Mesenchymal stem cell (in vitro differentiated cells and primary cell): ENCODE measurements around the gene COL13A1.

Experiments used
- DNase-seq: peaks from one replicate; pipeline ENCODE4 v3.0.0-alpha.2; 2013
- H2AFZ ChIP-seq: one replicate; pipeline ENCODE4 v1.6.1; 2013; ENCODE audit warnings: low read depth, mild to moderate bottlenecking, control low read depth, inconsistent platforms, low read length, moderate library complexity
- H2AK5ac ChIP-seq: 2 replicates; pipeline ENCODE4 v1.6.1; 2013; ENCODE audit warnings: low read length, moderate library complexity, mild to moderate bottlenecking, inconsistent platforms; ENCODE audit not compliant: severe bottlenecking
- H2BK120ac ChIP-seq: one replicate; pipeline ENCODE4 v1.6.1; 2013; ENCODE audit warnings: low read depth, mild to moderate bottlenecking, inconsistent platforms, low read length, moderate library complexity
- H2BK12ac ChIP-seq, 2 experiments: one replicate each; pipeline ENCODE4 v1.6.1; 2013; ENCODE audit warnings: inconsistent platforms in 2 of 2, low read length in 2 of 2, mild to moderate bottlenecking in 2 of 2, moderate library complexity in 2 of 2, control low read depth in 1 of 2
- H2BK15ac ChIP-seq: one replicate; pipeline ENCODE4 v1.6.1; 2013; ENCODE audit warnings: mild to moderate bottlenecking, low read depth, inconsistent platforms; ENCODE audit not compliant: poor library complexity, severe bottlenecking
- H2BK5ac ChIP-seq: 2 replicates; pipeline ENCODE4 v1.6.1; 2013; ENCODE audit warnings: low read depth, mild to moderate bottlenecking, low read length, control low read depth, inconsistent platforms; ENCODE audit not compliant: poor library complexity, severe bottlenecking
- H3K14ac ChIP-seq, 2 experiments: one replicate each; pipeline ENCODE4 v1.6.1; 2013; ENCODE audit warnings: inconsistent platforms in 2 of 2, low read length in 2 of 2, control low read depth in 1 of 2, mild to moderate bottlenecking in 1 of 2, moderate library complexity in 1 of 2
- H3K18ac ChIP-seq, 2 experiments: one replicate each; pipeline ENCODE4 v1.6.1; 2013; ENCODE audit warnings: inconsistent platforms in 2 of 2, low read length in 2 of 2, control low read depth in 1 of 2, low read depth in 1 of 2, mild to moderate bottlenecking in 1 of 2
- H3K23ac ChIP-seq, 2 experiments: one replicate each; pipeline ENCODE4 v1.6.1; 2013; ENCODE audit warnings: inconsistent platforms in 2 of 2, low read length in 2 of 2, mild to moderate bottlenecking in 2 of 2, moderate library complexity in 2 of 2, control low read depth in 1 of 2
- H3K27ac ChIP-seq: 2 replicates; pipeline ENCODE4 v1.5.1; 2013; ENCODE audit warnings: mild to moderate bottlenecking, moderate library complexity, low read length, control low read depth, inconsistent platforms; ENCODE audit not compliant: poor library complexity, severe bottlenecking
- H3K27me3 ChIP-seq, 2 experiments: 2 replicates each; pipeline versions ENCODE4 v1.6.1 to v1.7.0; 2013; ENCODE audit warnings: low read length in 2 of 2, mild to moderate bottlenecking in 2 of 2, moderate library complexity in 2 of 2, control low read depth in 1 of 2, inconsistent platforms in 1 of 2; ENCODE audit not compliant: control insufficient read depth in 1 of 2, insufficient read depth in 1 of 2
- H3K36me3 ChIP-seq, 2 experiments: 2 replicates each; pipeline versions ENCODE4 v1.6.1 to v1.7.0; 2013; ENCODE audit warnings: low read length in 2 of 2, control low read depth in 1 of 2, inconsistent platforms in 1 of 2, low read depth in 1 of 2, mild to moderate bottlenecking in 1 of 2; ENCODE audit not compliant: insufficient read depth in 2 of 2, control insufficient read depth in 1 of 2
- H3K4ac ChIP-seq, 2 experiments: one replicate each; pipeline ENCODE4 v1.6.1; 2013; ENCODE audit warnings: inconsistent platforms in 2 of 2, low read length in 2 of 2, mild to moderate bottlenecking in 2 of 2, moderate library complexity in 2 of 2, control low read depth in 1 of 2, low read depth in 1 of 2
- H3K4me1 ChIP-seq: 2 replicates; pipeline ENCODE4 v1.6.1; 2013; ENCODE audit warnings: low read depth, low read length, control low read depth; ENCODE audit not compliant: control insufficient read depth, insufficient read depth
- H3K4me2 ChIP-seq: 2 replicates; pipeline ENCODE4 v1.6.1; 2013; ENCODE audit warnings: low read length, mild to moderate bottlenecking, inconsistent platforms; ENCODE audit not compliant: poor library complexity, severe bottlenecking
- H3K4me3 ChIP-seq, 2 experiments: 2 replicates each; pipeline versions ENCODE4 v1.5.1 to v1.7.0; 2013; ENCODE audit warnings: low read length in 2 of 2, mild to moderate bottlenecking in 2 of 2, control low read depth in 1 of 2, low read depth in 1 of 2; ENCODE audit not compliant: insufficient read depth in 1 of 2
- H3K79me1 ChIP-seq: replicated peaks from 2 replicates; pipeline ENCODE4 v1.6.1; 2013; ENCODE audit warnings: mild to moderate bottlenecking, control low read depth, low read length, inconsistent platforms; ENCODE audit not compliant: poor library complexity, severe bottlenecking
- H3K9ac ChIP-seq: 2 replicates; pipeline ENCODE4 v1.7.0; 2013; ENCODE audit warnings: mild to moderate bottlenecking, low read length, moderate library complexity
- H3K9me3 ChIP-seq: 2 replicates; pipeline ENCODE4 v1.7.0; 2013; ENCODE audit warnings: mild to moderate bottlenecking, low read length; ENCODE audit not compliant: control insufficient read depth
- H4K8ac ChIP-seq: one replicate; pipeline ENCODE4 v1.6.1; 2013; ENCODE audit warnings: inconsistent platforms, mild to moderate bottlenecking, low read length, moderate library complexity
- H4K91ac ChIP-seq: one replicate; pipeline ENCODE4 v1.6.1; 2013; ENCODE audit warnings: mild to moderate bottlenecking, low read length, inconsistent platforms
- WGBS: methylation state at CpG from one replicate; pipeline ENCODE4 v1.1.7; 2013; ENCODE audit warnings: mixed read lengths; 5-methylcytosine and 5-hydroxymethylcytosine counted together

COL13A1 gene

DNA sequence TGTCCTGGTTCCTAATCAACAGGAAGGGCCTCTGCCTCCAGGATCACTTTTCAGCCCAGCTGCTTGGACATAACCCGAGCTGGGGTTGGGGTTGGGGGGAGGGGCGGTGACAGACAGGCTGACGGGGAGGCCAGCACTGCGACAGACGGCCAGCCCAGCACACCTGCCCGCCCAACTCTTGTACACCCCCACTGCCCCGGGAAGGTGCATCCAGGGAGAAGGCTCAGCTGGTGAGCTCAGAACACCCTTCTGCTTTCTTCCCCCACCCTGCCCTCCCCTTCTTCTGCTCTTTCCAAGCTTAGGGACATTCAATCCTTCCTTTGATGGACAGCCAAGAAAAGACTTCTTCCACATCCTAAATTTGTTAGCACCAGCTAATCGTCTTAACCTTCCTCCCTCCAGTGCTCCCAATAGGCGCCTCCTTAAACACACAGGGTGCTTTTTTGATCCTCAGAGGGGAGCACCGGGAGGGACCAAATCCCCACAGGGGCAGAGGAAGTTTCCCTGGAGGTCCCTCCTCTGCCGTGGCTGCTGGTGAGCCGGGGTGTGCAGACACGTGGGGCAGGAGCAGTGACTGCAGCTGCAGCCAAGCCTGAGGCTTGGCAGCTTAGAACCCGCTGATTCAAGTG, 44.7 kb downstream of the COL13A1 start:
- Histone ChIP-seq H3K4ac (peak overlapping the region; percentile 53 to 71), H3K18ac (peak overlapping the region; percentile 42 to 85), H2BK15ac (peak overlapping the region; percentile 88), H3K27ac (peak overlapping the region; percentile 48), H4K8ac (peak overlapping the region; percentile 90), H2AK5ac (no peak overlapping the region), H3K27me3 (no peaks in the 10 kb centered on the region), H3K36me3 (no peaks in the 10 kb centered on the region), H2BK5ac (peak overlapping the region; percentile 39), H2BK120ac (peak overlapping the region; percentile 87), H3K9ac (no peak overlapping the region), H3K14ac (no peak overlapping the region), H3K9me3 (no peaks in the 10 kb centered on the region), H2AFZ (no peak overlapping the region), H3K4me1 (peaks cover 48% of the 10 kb centered on the region), H2BK12ac (peak overlapping the region; percentile 83 to 88), H3K4me2 (peak overlapping the region; percentile 34), H3K79me1 (peaks cover 24% of the 10 kb centered on the region), H3K23ac (no peak overlapping the region), H3K4me3 (no peak overlapping the region), H4K91ac (peak overlapping the region; percentile 87)
- DNase-seq, result no peak
- 20% methylated on average over 14 of the region's 14 CpGs for WGBS

- peak overlapping the region; percentile 34 for H4K91ac ChIP-seq
- peak overlapping the region; percentile 44 for H2BK15ac ChIP-seq
- DNase-seq, result peak; percentile 49
- H3K4me2 ChIP-seq, result no peak overlapping the region
- 23% methylated on average over 5 of the region's 5 CpGs for WGBS
- peak overlapping the region in 1 of 2 experiments; percentile 10 for H3K4ac ChIP-seq
- H2AFZ ChIP-seq, result no peak overlapping the region
- peak overlapping the region; percentile 52 to 87 for H3K18ac ChIP-seq
- peaks cover 25% of the 10 kb centered on the region for H3K79me1 ChIP-seq
- peaks cover 0 to 1% of the 10 kb centered on the region in 2 experiments for H3K36me3 ChIP-seq
- H2BK120ac ChIP-seq, result peak overlapping the region; percentile 54
- H3K27me3 ChIP-seq, result no peaks in the 10 kb centered on the region
- no peak overlapping the region for H3K4me3 ChIP-seq
- no peak overlapping the region for H3K9ac ChIP-seq
- H3K9me3 ChIP-seq, result no peaks in the 10 kb centered on the region
- H4K8ac ChIP-seq, result peak overlapping the region; percentile 69
- peak overlapping the region; percentile 7 to 20 for H2BK12ac ChIP-seq
- H3K14ac ChIP-seq, result no peak overlapping the region
- H3K23ac ChIP-seq, result no peak overlapping the region
- H3K27ac ChIP-seq, result no peak overlapping the region
- peaks cover 44% of the 10 kb centered on the region for H3K4me1 ChIP-seq
- no peak overlapping the region for H2AK5ac ChIP-seq
- no peak overlapping the region for H2BK5ac ChIP-seq
Observed at GRCh38 chr10:69847458-69847857, 45.8 kb downstream of the COL13A1 start.

GRCh38 chr10:69847883-69848282, 46.2 kb downstream of the COL13A1 start:
- Histone ChIP-seq H3K79me1 (peaks cover 23% of the 10 kb centered on the region), H3K9me3 (no peaks in the 10 kb centered on the region), H3K9ac (no peak overlapping the region), H3K23ac (no peak overlapping the region), H2BK5ac (no peak overlapping the region), H2AFZ (no peak overlapping the region), H2BK15ac (no peak overlapping the region), H4K91ac (peak overlapping the region; percentile 25), H3K4me3 (no peak overlapping the region), H2BK12ac (peak overlapping the region; percentile 28 to 51), H3K27me3 (no peaks in the 10 kb centered on the region), H2BK120ac (peak overlapping the region; percentile 54), H3K14ac (no peak overlapping the region), H3K18ac (peak overlapping the region; percentile 79 to 87), H2AK5ac (peak overlapping the region; percentile 29), H3K27ac (no peak overlapping the region), H3K4me1 (peaks cover 40% of the 10 kb centered on the region), H3K4ac (peak overlapping the region; percentile 1 to 68), H4K8ac (peak overlapping the region; percentile 69), H3K36me3 (peaks cover 0 to 4% of the 10 kb centered on the region in 2 experiments), H3K4me2 (no peak overlapping the region)
- WGBS, result 50% methylated on average over 4 of the region's 5 CpGs
- DNase-seq, result peak; percentile 74

DNA sequence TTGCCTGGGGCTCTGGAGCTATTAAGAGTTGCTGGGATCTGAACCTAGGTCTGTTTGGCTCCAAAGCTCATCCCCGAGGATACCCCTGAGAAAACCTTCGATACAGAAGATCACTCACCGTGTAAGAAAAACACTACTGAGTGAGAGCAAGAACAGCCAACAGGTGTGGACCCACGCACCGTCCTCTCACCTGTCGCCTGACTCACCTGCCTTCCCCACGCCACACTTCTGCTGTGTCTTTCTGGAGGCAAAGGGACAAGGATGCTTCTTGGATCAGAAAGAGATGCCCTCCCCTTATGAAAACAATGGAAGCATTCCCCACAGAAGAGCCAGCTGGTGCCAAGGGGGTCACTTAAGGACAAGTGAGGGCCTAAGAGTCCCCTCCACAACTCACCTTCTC, 46.7 kb downstream of the COL13A1 start:
- H3K23ac ChIP-seq, result no peak overlapping the region
- no peak overlapping the region for H3K4me2 ChIP-seq
- peaks cover 0 to 4% of the 10 kb centered on the region in 2 experiments for H3K36me3 ChIP-seq
- H2BK5ac ChIP-seq, result no peak overlapping the region
- H3K27me3 ChIP-seq, result no peaks in the 10 kb centered on the region
- H2AFZ ChIP-seq, result no peak overlapping the region
- no peak overlapping the region for H3K27ac ChIP-seq
- H3K14ac ChIP-seq, result no peak overlapping the region
- H2BK15ac ChIP-seq, result no peak overlapping the region
- H2BK12ac ChIP-seq, result peak overlapping the region; percentile 33 to 69
- H3K9ac ChIP-seq, result no peak overlapping the region
- no peak overlapping the region for H2AK5ac ChIP-seq
- peaks cover 23% of the 10 kb centered on the region for H3K79me1 ChIP-seq
- H3K4ac ChIP-seq, result no peak overlapping the region
- H3K9me3 ChIP-seq, result no peaks in the 10 kb centered on the region
- 94% methylated on average over 7 of the region's 7 CpGs for WGBS
- peak overlapping the region; percentile 74 for H4K91ac ChIP-seq
- no peak for DNase-seq
- H3K4me1 ChIP-seq, result peaks cover 39% of the 10 kb centered on the region
- H3K4me3 ChIP-seq, result no peak overlapping the region
- H3K18ac ChIP-seq, result peak overlapping the region in 1 of 2 experiments; percentile 25
- no peak overlapping the region for H2BK120ac ChIP-seq
- H4K8ac ChIP-seq, result no peak overlapping the region
